Measurements from ENCODE around the gene SESN1. TPM values are rescaled to one million over a fixed set of nuclear protein-coding genes. Genes with fewer than 3 reads are reported as not detected.
A peak's percentile ranks its signal among the peaks of the same experiment; 100 is the strongest.

SESN1 gene
- total RNA-seq, 1 donor from 2014 or later: 50.0 TPM

DNA sequence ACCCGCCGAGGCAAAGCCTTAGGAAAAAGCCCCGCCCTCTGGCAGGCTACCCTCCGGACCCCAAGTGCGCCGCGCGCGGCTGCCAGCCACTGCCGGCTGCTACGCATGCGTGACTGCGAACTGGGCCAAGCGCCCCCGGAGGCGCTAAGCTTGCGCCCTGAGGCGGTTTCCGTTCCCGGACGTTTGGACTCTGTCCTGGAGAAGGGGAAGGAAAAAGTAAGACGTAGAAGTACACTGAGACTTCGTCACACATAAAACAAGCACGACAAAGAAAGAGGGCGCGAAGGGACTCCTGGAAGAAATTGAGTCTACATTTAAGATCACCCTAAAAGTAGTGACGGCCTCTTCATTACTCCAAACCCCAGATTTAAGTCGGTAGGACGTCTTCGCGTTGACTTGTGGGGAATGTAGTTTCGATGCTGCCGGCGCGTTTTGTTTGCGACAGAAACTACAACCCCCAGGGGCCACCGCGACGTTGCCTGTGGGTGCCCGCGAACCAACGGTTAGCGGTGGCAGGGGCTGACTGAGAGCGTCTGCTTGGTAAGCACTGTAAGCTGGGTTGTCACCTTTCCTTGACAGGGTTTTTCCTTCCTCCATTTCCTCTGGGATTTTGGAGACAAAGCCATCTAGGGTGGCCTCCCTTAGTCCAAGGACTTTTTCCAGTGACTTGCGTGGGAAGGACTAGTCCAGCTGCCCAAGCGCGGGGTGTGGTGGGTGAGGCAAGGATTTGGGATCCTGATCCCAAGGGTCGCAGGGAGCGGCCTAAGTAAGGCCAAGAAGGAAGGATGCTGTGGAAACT is 589 bp upstream of the SESN1 start, which contains the start of gene CEP57L1:
TSS of gene CEP57L1 (plus strand) at position 472 of the 799 bp plus-strand sequence. CDS start 49,715 bp downstream, outside the sequence.
- peak; percentile 99 for DNase-seq (ENCODE audit: low read depth)

DNA sequence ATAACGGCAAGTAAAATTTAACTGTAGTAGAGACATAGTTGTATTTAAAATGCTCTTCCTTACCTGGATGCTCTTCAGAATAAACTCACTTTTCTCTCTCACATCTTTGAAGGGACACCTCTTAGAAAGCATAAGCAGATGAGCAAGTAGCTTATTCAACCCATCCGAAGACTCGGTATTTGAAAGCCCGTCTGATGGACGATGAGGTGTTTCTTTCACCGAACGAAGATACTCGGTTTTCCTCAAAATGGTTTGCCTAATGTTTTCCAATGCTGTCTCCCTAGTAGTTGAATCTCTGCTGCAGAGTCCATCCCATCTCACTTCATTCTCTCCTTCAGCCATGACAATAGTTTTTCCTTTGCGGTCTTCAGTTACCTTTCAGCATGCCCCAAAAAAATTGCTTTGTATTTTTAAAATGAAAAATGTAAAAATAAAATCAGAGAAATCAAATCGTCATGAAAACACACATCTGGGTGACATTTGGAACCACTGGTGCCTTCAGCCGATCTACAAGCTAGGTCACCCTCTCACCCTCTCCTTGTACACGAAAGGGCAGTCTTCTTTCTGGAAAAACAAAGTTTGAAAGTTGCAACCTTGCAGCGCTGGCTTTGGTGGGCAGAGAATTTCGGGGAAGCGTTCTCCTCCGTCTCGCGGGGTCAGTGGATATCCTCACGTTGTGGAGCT is 772 bp downstream of the SESN1 start:
- peak; percentile 21 for DNase-seq (ENCODE audit: low read depth)

DNA sequence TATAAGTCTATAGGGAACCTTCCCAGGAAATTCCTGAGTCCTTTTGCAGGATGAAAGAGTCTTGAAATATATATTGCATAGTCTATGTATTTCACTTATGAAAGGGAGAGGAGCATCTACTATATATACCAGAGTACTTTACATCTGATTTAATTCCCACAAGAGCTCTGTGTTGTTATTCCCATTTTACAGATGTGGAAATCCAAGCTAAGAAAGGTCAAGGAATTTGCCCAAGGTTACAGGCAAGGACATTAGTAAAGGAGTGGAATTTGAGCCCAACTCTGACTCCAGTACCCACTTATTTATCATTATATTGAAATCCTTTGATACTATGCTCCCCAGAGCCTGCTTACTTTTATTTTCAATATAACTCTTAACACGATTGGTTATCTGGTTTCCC is 2.6 kb downstream of the SESN1 start:
- DNase-seq (ENCODE audit: low read depth): no peak

DNA sequence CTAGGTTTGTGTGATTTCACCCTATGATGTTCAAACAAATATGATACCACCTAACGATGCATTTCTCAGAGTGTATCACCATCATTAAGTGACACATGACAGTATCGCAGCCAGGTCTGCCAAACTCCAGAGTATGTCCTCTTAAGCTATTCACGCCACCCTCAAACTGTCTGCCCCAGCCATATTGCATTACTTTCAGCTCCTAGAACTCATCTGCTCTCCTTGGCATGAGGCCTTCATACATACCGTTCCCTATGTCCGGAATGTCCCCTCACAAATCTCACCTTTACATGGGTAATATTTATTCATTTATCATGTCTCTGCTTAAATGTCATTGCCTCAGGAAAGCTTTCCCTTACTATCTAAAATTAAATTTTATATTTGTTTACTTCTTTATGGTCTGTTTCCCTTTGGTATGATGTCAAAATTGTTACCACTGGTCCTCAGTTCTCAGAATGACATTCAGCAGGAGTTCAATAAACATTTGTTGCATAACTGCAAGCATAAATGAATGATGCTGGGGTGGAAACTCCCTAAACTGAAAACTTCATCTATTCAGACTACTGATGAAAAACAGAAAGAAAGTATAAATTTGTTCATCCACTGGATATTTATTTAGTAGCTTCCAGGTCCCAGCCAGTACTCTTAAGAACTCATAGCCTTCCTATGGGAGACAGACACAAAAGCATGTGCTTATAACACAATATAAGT is 3.2 kb downstream of the SESN1 start:
- DNase-seq (ENCODE audit: low read depth): no peak

DNA sequence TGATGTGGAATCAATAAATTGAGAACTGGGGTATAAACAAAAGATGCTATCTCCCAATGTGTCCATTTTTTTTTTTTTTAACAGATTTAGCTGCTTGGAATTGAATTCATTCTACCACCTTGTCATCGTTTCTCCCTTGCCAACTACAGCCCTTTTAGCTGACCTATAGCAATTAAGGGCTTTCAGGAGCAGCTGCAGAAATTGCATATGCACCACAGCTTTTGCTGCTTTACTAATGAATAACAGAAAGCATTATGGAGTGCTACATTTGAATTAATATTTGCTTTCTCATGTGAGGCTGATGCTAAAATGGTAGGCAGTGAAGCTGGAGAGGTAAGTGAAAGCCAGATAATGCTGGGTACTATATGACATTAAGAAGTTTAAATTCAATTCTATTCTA is 5.7 kb downstream of the SESN1 start:
- no peak for DNase-seq (ENCODE audit: low read depth)

DNA sequence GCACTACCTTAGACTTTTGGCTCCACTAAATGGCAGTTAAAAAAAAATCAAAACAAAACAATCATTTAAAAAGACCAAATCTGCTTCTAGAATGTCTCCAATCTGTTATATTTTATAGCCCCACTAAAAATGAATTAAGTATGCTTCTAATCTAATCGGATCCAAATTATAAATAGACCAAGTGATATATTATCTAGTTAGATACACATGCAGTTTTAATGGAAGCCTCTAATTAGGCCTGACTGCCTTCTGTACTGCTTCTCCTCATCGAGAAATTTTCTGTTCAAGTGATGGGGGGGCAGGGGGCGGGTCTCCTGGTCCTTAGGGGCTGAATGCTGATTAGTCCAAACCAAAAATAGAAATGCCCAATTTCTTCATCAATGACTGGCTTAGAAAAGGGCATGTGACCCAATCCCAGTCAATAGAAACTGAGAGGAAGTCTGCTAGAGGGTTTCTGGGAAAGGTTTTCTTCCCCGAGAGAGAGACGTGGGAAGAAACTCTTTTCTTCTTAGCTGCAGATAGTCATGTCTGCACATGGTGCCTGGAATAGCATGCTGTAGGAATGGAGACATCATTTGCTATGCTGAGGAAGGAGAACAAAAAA is 6.9 kb downstream of the SESN1 start:
- no peak for DNase-seq (ENCODE audit: low read depth)

DNA sequence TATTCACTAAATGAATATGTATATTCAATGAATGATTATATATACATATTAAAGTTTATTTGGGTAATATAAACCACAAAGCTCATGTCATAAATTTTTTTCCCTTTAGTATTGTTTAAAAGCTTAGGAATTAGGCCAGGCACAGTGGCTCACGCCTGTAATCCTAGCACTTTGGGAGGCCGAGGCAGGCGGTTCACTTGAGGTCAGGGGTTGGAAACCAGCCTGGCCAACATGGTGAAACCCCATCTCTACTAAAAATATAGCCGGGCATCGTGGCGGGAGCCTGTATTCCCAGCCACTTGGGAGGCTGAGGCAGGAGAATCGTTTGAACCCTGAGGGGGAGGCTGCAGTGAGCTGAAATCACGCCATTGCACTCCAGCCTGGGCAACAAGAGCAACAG is 10.5 kb downstream of the SESN1 start:
- DNase-seq (ENCODE audit: low read depth): peak; percentile 69

DNA sequence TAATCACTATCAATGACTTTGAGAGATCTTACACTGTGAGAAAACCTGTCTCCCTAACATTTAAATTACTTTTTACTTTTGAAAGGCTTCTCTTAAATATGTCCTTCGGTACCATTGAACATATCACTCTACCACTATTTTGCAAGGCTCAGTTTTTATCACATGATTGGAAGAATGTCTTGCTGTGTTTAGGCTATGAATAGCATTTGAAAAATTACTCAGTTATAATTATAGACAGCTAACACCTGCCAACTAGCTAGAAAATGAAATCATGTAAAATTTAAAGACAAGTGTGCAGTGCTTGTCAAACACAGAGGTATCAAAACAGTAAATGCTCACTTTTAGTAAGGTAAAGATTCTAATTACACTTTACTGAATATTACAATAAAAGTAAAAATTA is 11.0 kb downstream of the SESN1 start:
- DNase-seq (ENCODE audit: low read depth): peak; percentile 72

DNA sequence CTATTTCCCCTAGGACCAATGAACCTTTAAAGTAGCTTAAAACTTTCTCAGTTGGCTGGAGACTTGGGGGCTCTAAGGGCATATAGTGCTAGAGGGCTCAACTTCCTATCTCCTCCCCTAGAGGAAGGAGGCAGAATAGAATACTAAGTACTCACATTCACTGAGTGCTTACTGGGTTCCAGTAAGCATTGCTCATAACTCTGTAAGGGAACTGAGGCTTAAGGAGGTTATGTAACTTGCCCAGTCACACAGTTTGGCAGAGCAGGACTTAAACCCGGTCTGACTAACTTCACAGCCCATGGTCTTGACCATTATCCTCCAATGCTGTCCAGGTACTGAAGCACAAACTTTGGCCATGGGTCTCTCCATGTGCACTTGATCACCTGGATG is 12.5 kb downstream of the SESN1 start:
- DNase-seq (ENCODE audit: low read depth): peak; percentile 18

DNA sequence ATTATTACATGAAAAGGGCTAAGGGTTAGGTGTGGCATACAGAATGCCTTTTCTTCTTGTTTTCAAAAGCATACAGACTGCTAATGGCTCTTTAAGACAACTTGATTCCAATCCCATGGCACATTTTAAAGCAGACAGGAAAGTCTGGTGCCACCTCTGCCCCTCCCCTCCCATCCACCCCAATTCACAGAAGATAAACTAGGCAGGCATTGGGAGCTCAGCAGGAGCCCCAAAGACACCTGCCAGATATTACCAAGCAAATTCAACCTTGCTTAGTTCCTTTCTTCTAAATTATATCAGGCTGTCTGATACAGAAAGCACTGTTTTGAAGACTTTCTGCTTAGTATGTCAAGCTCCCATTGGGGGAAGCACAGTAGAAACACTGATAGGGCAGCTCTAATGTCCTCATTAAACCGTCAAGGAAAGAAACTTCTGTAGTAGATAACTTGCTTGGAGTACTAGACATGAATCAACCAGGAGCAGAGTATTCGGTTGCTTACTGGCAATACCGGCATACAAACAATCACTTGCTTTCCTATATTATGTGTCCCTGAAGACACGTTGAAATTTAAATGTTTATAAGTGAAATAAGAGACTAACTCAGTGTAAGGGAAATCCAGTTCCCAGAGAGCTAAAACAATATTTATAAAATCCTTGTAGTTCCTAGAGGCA is 13.0 kb downstream of the SESN1 start:
- DNase-seq (ENCODE audit: low read depth): no peak

DNA sequence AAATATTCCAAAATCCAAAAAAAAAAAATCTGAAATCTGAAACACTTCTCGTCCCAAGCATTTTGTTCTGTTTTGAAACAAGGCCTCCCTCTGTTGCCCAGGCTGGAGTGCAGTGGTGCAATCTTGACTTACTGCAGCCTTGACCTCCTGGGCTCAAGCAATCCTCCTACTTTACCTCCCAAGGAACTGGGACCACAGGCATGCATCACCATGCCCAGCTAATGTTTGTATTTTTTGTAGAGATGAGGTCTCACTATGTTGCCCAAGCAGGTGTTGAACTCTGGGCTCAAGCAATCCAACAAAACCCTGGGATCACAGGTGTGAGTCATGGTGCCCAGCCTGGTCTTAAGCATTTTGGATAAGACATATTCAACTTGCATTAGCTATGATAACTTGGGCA is 13.6 kb downstream of the SESN1 start:
- DNase-seq (ENCODE audit: low read depth): no peak

DNA sequence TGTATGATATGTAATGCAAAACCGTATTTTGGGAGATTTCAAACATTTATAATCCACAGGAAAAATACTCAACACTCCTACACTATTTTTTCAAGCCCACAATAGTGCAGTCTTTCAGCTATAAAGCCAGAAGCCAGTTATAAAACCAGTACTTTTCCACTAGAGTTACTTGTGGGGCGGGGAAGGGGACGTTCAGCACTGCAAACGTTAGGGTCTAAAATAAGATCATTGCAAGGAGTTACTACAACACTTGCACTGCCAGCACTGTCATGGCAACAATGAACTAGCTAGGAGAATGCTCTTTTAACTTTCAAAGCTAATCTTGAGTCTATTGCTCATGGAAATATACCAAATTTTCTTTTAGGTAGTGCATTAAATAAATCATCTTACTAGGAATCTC is 14.7 kb downstream of the SESN1 start:
- peak; percentile 77 for DNase-seq (ENCODE audit: low read depth)

DNA sequence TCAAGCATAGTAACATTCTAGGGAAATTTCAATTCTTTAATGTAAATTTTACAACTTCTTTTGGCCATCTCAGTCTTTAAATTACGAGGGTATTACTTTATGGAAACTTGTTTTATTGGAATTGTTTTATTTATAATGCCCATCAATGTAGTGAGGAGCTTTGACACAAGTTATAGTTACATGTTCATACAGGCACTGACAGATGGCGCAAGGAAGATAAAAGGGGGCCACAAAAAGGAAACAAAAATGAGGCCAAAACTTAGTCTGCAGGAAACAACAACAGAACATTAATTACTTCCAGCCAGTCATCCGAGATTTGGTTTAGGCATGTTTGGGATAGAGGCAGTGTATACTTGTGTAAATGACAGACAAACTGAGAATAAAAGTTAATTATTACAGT is 18.3 kb downstream of the SESN1 start:
- DNase-seq (ENCODE audit: low read depth): no peak

DNA sequence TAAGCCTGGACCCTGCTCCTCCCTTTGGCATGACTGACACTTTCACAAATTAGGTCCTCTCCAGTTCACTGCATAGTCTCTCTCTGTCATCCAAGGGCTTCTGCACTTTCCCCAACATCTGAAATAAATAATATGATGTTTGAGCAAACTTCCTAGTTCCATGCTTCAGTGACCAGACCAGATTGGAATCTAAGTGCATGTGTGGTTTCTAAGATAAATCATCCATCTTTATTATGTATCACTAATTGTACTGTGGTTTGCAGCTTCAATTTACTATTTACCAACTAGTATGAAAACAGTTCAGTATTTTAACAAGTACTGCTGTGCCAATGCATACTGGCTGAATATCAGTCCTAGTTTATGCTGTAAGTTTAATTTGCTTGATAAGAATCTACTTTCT is 18.7 kb downstream of the SESN1 start:
- no peak for DNase-seq (ENCODE audit: low read depth)

DNA sequence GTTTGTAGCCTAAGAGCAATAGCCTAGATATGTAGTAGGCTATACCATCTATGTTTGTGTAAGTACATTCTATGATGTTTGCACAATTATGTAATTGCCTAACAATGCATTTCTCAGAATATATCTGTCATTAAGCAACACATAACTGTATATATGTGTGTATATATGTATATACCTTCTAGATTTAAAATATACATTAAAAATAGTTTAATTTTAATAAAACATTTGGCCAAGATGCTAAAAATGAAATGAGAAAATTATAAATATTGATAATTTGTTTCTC is 20.6 kb downstream of the SESN1 start:
- DNase-seq (ENCODE audit: low read depth): no peak

DNA sequence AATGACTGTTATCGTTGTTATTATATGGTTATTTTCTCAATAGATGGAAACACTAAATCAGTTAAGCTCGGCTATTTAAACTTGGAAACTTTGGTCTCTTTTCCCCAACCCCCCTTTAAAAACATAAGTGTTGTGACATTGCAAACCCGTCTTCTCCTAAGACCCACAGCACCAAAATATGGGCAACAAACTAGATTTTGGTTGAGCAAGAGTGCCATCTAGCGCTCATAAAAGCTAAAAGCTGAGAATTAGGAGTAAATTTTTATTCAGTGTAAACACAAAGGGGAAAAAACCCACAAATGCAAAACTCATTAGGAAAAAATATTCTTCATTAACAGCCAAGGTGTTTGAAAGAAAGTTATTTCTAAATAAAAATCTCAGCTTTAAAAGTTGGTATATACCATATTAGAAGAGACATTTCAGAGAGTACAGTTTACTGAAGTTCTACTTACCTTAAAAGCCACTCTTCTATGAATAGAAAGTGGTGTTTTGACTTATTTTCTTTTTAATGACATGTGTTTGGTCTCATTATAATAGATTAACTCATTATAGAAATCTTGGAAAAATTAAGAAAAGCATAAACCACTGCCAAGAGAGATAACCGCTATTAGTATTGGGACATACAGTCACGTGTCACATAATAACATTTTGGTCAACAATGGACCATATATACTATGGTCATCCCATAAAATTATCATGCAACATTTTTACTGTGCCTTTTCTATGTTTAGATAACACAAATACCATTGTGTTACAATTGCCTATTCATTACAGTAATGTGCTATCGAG is 21.1 kb downstream of the SESN1 start:
- DNase-seq (ENCODE audit: low read depth): peak; percentile 82

DNA sequence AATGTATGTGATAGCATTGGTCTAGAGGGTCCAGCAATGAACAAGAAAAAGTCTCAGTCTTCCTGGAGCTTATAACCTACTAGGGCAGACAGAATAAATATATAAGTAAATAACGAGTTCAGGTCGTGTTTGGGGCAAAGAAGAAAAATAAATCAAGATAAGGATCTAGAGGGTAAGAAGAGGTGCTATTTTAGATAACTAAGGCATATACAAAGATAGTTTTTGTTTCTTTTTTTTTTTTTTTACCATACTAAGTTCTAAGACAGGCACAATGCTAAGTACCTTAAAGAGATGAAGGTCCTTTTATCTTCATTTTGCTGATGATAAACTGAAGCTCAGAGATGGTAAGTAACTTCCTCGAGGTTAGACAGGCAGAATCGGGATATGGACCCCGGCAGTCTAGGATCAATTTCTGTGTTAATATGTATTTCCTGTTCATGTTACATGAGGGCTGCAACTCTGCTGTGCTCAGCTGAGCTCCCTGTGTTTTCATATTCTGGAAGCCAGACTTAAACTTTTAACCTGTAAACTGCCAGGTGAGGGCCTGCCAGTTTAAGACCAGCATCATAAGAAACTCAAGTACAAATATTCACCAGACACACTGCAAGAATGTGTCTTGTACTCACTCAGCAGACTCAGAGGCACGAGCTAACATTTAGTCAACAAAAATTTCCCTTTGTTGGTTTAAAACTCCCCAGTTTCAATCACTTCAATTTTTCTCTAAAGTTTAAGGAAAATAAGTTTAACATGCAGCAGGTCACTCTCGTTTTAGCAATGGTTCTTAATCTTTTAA is 23.3 kb downstream of the SESN1 start:
- DNase-seq (ENCODE audit: low read depth): no peak

DNA sequence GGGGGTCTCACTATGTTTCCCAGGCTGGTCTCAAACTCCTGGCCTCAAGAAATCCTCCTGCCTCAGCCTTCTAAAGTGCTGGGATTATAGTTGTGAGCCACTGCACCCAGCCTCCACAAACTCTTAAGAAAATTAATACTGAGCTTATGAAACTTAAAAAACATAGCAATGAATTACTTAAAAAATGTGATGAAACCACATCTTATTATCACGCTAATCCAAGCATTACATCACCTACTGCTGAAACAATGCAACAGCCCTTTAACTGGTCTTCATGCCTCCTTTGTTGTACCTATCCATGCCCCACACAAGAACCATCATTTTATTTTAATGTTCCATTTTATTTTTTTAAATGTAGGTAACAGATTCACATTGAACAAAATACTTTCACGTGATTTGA is 24.9 kb downstream of the SESN1 start:
- no peak for DNase-seq (ENCODE audit: low read depth)

DNA sequence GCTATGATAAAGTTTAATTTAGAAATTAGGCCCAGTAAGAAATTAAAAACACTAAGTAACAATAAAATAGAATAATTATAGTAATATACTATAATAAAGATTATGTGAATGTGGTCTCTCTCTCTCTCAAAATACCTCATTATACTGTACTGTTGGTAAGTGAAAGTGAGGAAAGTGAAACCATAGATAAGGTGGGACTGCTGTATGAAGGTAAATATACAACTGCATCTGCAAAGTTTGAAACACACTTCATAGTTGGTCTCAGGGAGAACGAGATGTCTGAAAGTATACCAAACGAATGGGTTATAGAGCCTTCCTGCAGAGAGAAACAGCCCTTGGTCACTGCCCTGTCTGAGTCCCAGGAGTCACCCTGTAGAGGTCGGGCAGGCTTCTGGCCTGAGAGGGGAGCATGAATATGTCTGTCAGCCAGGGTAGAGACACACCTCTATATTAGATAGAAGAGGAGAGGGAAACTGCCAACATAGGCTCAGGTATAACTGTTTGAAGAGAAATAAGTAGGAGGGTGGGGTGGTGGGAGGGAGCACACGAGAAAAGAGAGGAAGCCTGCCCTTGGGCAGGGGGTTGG is 31.8 kb downstream of the SESN1 start:
- DNase-seq (ENCODE audit: low read depth): no peak

Data from myocyte (in vitro differentiated cells).